GM23338 (cell line): ENCODE results near the gene SFT2D2. TPM values are rescaled to one million over a fixed set of nuclear protein-coding genes. Genes with fewer than 3 reads are reported as not detected.

Experiments
- ATAC-seq: fragments of 200-7000 bp; cut with Tn5 transposase; 3 replicates; pipeline ENCODE4 v1.9.1; 2020
- DNase-seq: peaks from one replicate; pipeline ENCODE4 v3.0.0-alpha.2; 2015; ENCODE audit warnings: low spot score
- H2AFZ ChIP-seq: fragments of 200-600 bp; sonication (generic); 2 replicates; pipeline ENCODE4 v1.8.0; 2016; ENCODE audit warnings: antibody characterized with exemption, mild to moderate bottlenecking, moderate library complexity
- H3F3A ChIP-seq: fragments of 200-600 bp; sonication (generic); replicated peaks from 2 replicates; pipeline ENCODE4 v1.8.0; 2017; ENCODE audit warnings: antibody characterized with exemption, mixed run types, low read depth
- H3K27ac ChIP-seq: fragments of 200-600 bp; sonication (generic); 2 replicates; pipeline ENCODE4 v1.6.1; 2016; ENCODE audit warnings: low read depth
- H3K27me3 ChIP-seq: fragments of 200-600 bp; sonication (generic); 2 replicates; pipeline ENCODE4 v1.8.0; 2016; ENCODE audit warnings: mild to moderate bottlenecking, mixed run types, moderate library complexity; ENCODE audit not compliant: insufficient read depth
- H3K36me3 ChIP-seq: fragments of 200-600 bp; sonication (generic); 2 replicates; pipeline ENCODE4 v1.8.0; 2016; ENCODE audit warnings: mild to moderate bottlenecking; ENCODE audit not compliant: insufficient read depth
- H3K4me1 ChIP-seq: fragments of 200-600 bp; sonication (generic); 2 replicates; pipeline ENCODE4 v1.8.0; 2016; ENCODE audit warnings: mild to moderate bottlenecking, moderate library complexity; ENCODE audit not compliant: insufficient read depth
- H3K4me2 ChIP-seq: fragments of 200-600 bp; sonication (generic); 2 replicates; pipeline ENCODE4 v1.7.1; 2017; ENCODE audit warnings: mixed run types
- H3K4me3 ChIP-seq: fragments of 200-600 bp; sonication (generic); 2 replicates; pipeline ENCODE4 v1.6.1; 2016; ENCODE audit warnings: mixed run types
- H3K79me2 ChIP-seq: fragments of 200-600 bp; sonication (generic); replicated peaks from 2 replicates; pipeline ENCODE4 v1.8.0; 2017; ENCODE audit warnings: mild to moderate bottlenecking; ENCODE audit not compliant: insufficient read depth
- H3K9me2 ChIP-seq: fragments of 200-600 bp; sonication (generic); 2 replicates; pipeline ENCODE4 v1.8.0; 2017; ENCODE audit not compliant: insufficient read depth
- H4K20me1 ChIP-seq: fragments of 200-600 bp; sonication (generic); replicated peaks from 2 replicates; pipeline ENCODE4 v1.8.0; 2017; ENCODE audit warnings: mild to moderate bottlenecking; ENCODE audit not compliant: insufficient read depth
- H3K27ac Mint-ChIP-seq: 2 replicates; pipeline ENCODE4 v1.8.0; 2020; ENCODE audit warnings: inconsistent platforms, mild to moderate bottlenecking, moderate library complexity, mixed read lengths
- H3K27me3 Mint-ChIP-seq: 3 replicates; pipeline ENCODE4 v1.8.0; 2022; ENCODE audit warnings: low read depth, mild to moderate bottlenecking, moderate library complexity, mixed read lengths, inconsistent platforms; ENCODE audit not compliant: insufficient read depth, poor library complexity
- H3K36me3 Mint-ChIP-seq: 3 replicates; pipeline ENCODE4 v1.8.0; 2021; ENCODE audit warnings: low read depth, mild to moderate bottlenecking, inconsistent platforms, moderate library complexity, mixed read lengths
- H3K4me1 Mint-ChIP-seq: 3 replicates; pipeline ENCODE4 v1.8.0; 2020; ENCODE audit warnings: mild to moderate bottlenecking, inconsistent platforms, mixed read lengths
- H3K4me3 Mint-ChIP-seq: 3 replicates; pipeline ENCODE4 v1.8.0; 2021; ENCODE audit warnings: moderate library complexity, mild to moderate bottlenecking, inconsistent platforms, mixed read lengths
- H3K9me3 Mint-ChIP-seq: 3 replicates; pipeline ENCODE4 v1.8.0; 2020; ENCODE audit warnings: moderate library complexity, mild to moderate bottlenecking, inconsistent platforms, mixed read lengths
- CREB1 ChIP-seq: fragments of 250-450 bp; sonication (Bioruptor Pico); IDR thresholded peaks from 2 replicates; pipeline ENCODE4 v1.5.0; 2020; ENCODE audit warnings: low read depth, mild to moderate bottlenecking, moderate library complexity
- ETS1 ChIP-seq: IDR thresholded peaks from 2 replicates; pipeline ENCODE4 v1.6.1; 2016; ENCODE audit warnings: antibody characterized with exemption
- EZH2 ChIP-seq: fragments of 200-600 bp; sonication (generic); IDR thresholded peaks from one replicate; pipeline ENCODE4 v1.8.0; 2017; ENCODE audit warnings: antibody characterized with exemption, mild to moderate bottlenecking, low read depth; ENCODE audit not compliant: unreplicated experiment
- EZH2phosphoT487 ChIP-seq: fragments of 200-600 bp; sonication (generic); IDR thresholded peaks from one replicate; pipeline ENCODE4 v1.8.1; 2018; ENCODE audit warnings: antibody characterized with exemption; ENCODE audit not compliant: unreplicated experiment
- JUNB ChIP-seq: IDR thresholded peaks from one replicate; pipeline ENCODE4 v1.6.1; 2016; ENCODE audit warnings: antibody characterized with exemption; ENCODE audit not compliant: unreplicated experiment
- NANOG ChIP-seq: IDR thresholded peaks from 2 replicates; pipeline ENCODE4 v1.6.1; 2016; ENCODE audit warnings: antibody characterized with exemption, borderline replicate concordance
- POLR2AphosphoS5 ChIP-seq: IDR thresholded peaks from 2 replicates; pipeline ENCODE4 v1.6.1; 2016; ENCODE audit warnings: antibody characterized with exemption, low read depth
- STAT1 ChIP-seq: IDR thresholded peaks from one replicate; pipeline ENCODE4 v1.6.1; 2016; ENCODE audit warnings: antibody characterized with exemption; ENCODE audit not compliant: unreplicated experiment
- ZNF114 ChIP-seq: fragments of 250-450 bp; sonication (Bioruptor Pico); IDR thresholded peaks from 2 replicates; pipeline ENCODE4 v1.5.0; 2020; ENCODE audit warnings: mild to moderate bottlenecking, moderate library complexity
- ZNF331 ChIP-seq: fragments of 250-450 bp; sonication (Bioruptor Pico); IDR thresholded peaks from 2 replicates; pipeline ENCODE4 v1.5.0; 2020; ENCODE audit warnings: low read depth, mild to moderate bottlenecking, moderate library complexity
- ZNF462 ChIP-seq: fragments of 250-450 bp; sonication (Bioruptor Pico); IDR thresholded peaks from 2 replicates; pipeline ENCODE4 v1.5.0; 2020; ENCODE audit warnings: mild to moderate bottlenecking, moderate library complexity
- polyA plus RNA-seq: library from polyadenylated mRNA; unstranded; fragments of >200 nt; fragmentation: Nextera tagmentation; extraction: Ambion mirVana; gene quantifications from 2 replicates; pipeline ENCODE4 v1.2.1, GENCODE V29; 2016
- total RNA-seq: library from RNA; depleted of rRNA; stranded (reverse); fragments of >200 nt; shearing (Covaris generic); gene quantifications from 2 replicates; pipeline ENCODE4 v1.2.3, GENCODE V29; 2014
- TF ChIP-seq, protein P1 (sequence below), 2 experiments: fragments of 200-600 bp in 1 of 2; sonication (generic) in 1 of 2; conservative IDR thresholded peaks; 2 replicates each; pipeline versions ENCODE4 v1.5.1 to v1.6.1; 2016 to 2017; ENCODE audit warnings: antibody characterized with exemption in 2 of 2, low read depth in 2 of 2, mild to moderate bottlenecking in 2 of 2, moderate library complexity in 1 of 2

The SFT2D2 gene
- total and polyA plus RNA-seq, 2 experiments from 2014 or later, result 7.6 to 27.2 TPM

DNA sequence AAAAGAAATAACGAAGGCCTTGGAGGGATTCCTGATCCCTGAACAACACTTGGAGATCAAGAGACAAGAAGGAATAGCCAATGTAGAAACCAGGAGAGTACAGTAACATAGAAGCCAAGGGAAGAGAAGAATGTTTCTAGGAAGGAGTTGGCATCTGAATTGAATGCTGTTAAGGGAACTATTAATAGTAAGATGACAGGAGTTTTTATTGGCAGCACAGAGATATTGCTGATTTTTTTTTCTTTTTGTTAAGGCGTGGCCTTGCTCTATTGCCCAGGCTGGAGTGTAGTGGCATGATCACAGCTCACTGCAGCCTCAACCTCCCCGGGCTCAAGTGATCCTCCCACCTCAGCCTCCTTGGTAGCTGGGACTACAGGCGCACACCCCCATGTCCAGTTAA, 9.6 kb upstream of the SFT2D2 start (continued):
- TF ChIP-seq ETS1, result no peak
- no peak for TF ChIP-seq POLR2AphosphoS5
- no peak for TF ChIP-seq EZH2phosphoT487
- no peak for TF ChIP-seq CREB1 (CRISPR knock-in tag)
- no peak for TF ChIP-seq JUNB

- Mint-ChIP-seq H3K36me3 (no peaks in the 10 kb centered on the region; the same call in 2 of the 3 replicates), H3K4me3 (no peak overlapping the region), H3K27me3 (peaks cover 2% of the 10 kb centered on the region), H3K27ac (peak overlapping the region; percentile 88), H3K4me1 (peaks cover 21% of the 10 kb centered on the region), H3K9me3 (peaks cover 7% of the 10 kb centered on the region; the same call in 2 of the 3 replicates)
- Histone ChIP-seq H2AFZ (no peak overlapping the region), H3K79me2 (no peaks in the 10 kb centered on the region), H3F3A (no peaks in the 10 kb centered on the region), H3K4me2 (peak overlapping the region; percentile 5; the same call in 1 of the 2 replicates), H3K27me3 (no peaks in the 10 kb centered on the region), H3K4me3 (no peak overlapping the region), H3K36me3 (no peaks in the 10 kb centered on the region), H3K9me2 (0 out of 2 replicates have a peak, but pooled peaks cover 4% of the 10 kb centered on the region), H4K20me1 (no peaks in the 10 kb centered on the region), H3K27ac (no peak overlapping the region), H3K4me1 (peaks cover 19% of the 10 kb centered on the region)
- ATAC-seq (peak; percentile 79), DNase-seq (peak; percentile 32)
- TF ChIP-seq ZNF331 (CRISPR knock-in tag) (no peak), CREB1 (CRISPR knock-in tag) (no peak), EZH2 (no peak), ZNF114 (CRISPR knock-in tag) (no peak), STAT1 (no peak)
- TF ChIP-seq, protein P1, sequence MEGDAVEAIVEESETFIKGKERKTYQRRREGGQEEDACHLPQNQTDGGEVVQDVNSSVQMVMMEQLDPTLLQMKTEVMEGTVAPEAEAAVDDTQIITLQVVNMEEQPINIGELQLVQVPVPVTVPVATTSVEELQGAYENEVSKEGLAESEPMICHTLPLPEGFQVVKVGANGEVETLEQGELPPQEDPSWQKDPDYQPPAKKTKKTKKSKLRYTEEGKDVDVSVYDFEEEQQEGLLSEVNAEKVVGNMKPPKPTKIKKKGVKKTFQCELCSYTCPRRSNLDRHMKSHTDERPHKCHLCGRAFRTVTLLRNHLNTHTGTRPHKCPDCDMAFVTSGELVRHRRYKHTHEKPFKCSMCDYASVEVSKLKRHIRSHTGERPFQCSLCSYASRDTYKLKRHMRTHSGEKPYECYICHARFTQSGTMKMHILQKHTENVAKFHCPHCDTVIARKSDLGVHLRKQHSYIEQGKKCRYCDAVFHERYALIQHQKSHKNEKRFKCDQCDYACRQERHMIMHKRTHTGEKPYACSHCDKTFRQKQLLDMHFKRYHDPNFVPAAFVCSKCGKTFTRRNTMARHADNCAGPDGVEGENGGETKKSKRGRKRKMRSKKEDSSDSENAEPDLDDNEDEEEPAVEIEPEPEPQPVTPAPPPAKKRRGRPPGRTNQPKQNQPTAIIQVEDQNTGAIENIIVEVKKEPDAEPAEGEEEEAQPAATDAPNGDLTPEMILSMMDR (conservative IDR thresholded peaks at IDR 0.05; ENCODE audit: low read depth in 2 of 2), result no peak
These were observed 8.1 kb upstream of the SFT2D2 start for GRCh38 chr1:168217664-168218063.

- ATAC-seq, result peak; percentile 41; the same call in 1 of the 3 replicates
- TF ChIP-seq ZNF462, result no peak
- no peak for TF ChIP-seq JUNB
- TF ChIP-seq ZNF331 (CRISPR knock-in tag), result no peak
- no peak for TF ChIP-seq NANOG
These were observed 7.1 kb upstream of the SFT2D2 start for GRCh38 chr1:168218658-168219057.

More at GRCh38 chr1:168218658-168219057, 7.1 kb upstream of the SFT2D2 start:
- peak overlapping the region; percentile 34 for H3K27ac Mint-ChIP-seq
- no peak for DNase-seq
- peaks cover 4% of the 10 kb centered on the region; the same call in 2 of the 3 replicates for H3K9me3 Mint-ChIP-seq
- H3K4me1 Mint-ChIP-seq, result peaks cover 21% of the 10 kb centered on the region
- no peak overlapping the region for H2AFZ ChIP-seq
- H3K4me1 ChIP-seq, result peaks cover 19% of the 10 kb centered on the region
- no peak overlapping the region for H3K4me3 ChIP-seq
- H3K4me2 ChIP-seq, result 0 out of 2 replicates have a peak overlapping the region, but pooled peaks have one; percentile 5
- H3K27ac ChIP-seq, result no peak overlapping the region
- no peaks in the 10 kb centered on the region for H3K27me3 ChIP-seq
- no peaks in the 10 kb centered on the region for H3K79me2 ChIP-seq
- no peak overlapping the region for H3K4me3 Mint-ChIP-seq
- H3K9me2 ChIP-seq, result 0 out of 2 replicates have a peak, but pooled peaks cover 4% of the 10 kb centered on the region
- H3K36me3 Mint-ChIP-seq, result peaks cover 3% of the 10 kb centered on the region
- H4K20me1 ChIP-seq, result no peaks in the 10 kb centered on the region
- no peaks in the 10 kb centered on the region for H3K36me3 ChIP-seq
- H3K27me3 Mint-ChIP-seq, result peaks cover 2% of the 10 kb centered on the region
- H3F3A ChIP-seq, result no peaks in the 10 kb centered on the region
